Measurements from ENCODE around the gene C1orf87.

Gene C1orf87

DNA sequence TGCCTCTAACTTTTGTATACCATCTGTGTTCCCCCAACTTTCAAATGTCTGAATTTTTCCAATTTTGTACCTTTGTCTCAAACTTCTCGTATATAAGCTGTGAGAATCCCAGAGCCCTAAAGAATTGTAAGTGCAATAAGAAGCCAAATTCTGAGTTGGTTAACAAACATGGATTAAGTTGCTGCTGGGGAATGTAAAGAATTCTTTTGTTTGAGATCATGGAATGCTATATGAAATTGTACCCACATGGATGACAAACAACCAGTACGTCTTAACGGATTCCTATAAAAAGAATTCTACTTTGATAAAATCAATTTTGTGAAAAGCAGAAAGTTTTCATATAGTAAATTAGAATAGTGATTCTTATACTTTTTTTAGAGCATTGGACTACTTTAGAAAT is 74.6 kb downstream of the C1orf87 start:
- Histone ChIP-seq H3K4me2 (ENCODE audit: low read depth, low read length) (no peak overlapping the region), H3K79me2 (ENCODE audit: low read length) (no peaks in the 10 kb centered on the region), H3K9me3 (replicated peaks; ENCODE audit: insufficient read depth, low read length) (no peaks in the 10 kb centered on the region), H3K9me2 (replicated peaks; ENCODE audit: insufficient read depth, low read length) (no peaks in the 10 kb centered on the region), H4K20me1 (ENCODE audit: insufficient read depth, low read length) (no peaks in the 10 kb centered on the region), H3K9ac (ENCODE audit: low read length) (no peak overlapping the region), H3K36me3 (replicated peaks; ENCODE audit: insufficient read depth, low read length) (no peaks in the 10 kb centered on the region), H3K4me3 (ENCODE audit: low read length) (no peak overlapping the region), H2AFZ (ENCODE audit: low read length) (no peak overlapping the region), H3F3A (ENCODE audit: insufficient read depth, low read length) (no peaks in the 10 kb centered on the region), H3K27ac (ENCODE audit: low read length) (no peak overlapping the region), H3K27me3 (replicated peaks; ENCODE audit: insufficient read depth, low read length) (no peaks in the 10 kb centered on the region), H3K4me1 (ENCODE audit: low read length) (no peaks in the 10 kb centered on the region)
- TF ChIP-seq EZH2 (optimal IDR thresholded peaks at IDR 0.05; ENCODE audit: low read depth, low read length) (no peak), CTCF (IDR thresholded peaks at IDR 0.05; ENCODE audit: low read length) (no peak), EZH2phosphoT487 (IDR thresholded peaks at IDR 0.05; ENCODE audit: low read length) (no peak)
- DNase-seq: no peak

- Histone ChIP-seq H3K4me3 (ENCODE audit: low read length) (no peak overlapping the region), H3K27ac (ENCODE audit: low read length) (no peak overlapping the region), H3K9ac (ENCODE audit: low read length) (no peak overlapping the region), H3K9me2 (replicated peaks; ENCODE audit: insufficient read depth, low read length) (no peaks in the 10 kb centered on the region), H3K36me3 (replicated peaks; ENCODE audit: insufficient read depth, low read length) (no peaks in the 10 kb centered on the region), H3K9me3 (replicated peaks; ENCODE audit: insufficient read depth, low read length) (no peaks in the 10 kb centered on the region), H3K4me2 (ENCODE audit: low read depth, low read length) (no peak overlapping the region), H3K27me3 (replicated peaks; ENCODE audit: insufficient read depth, low read length) (no peaks in the 10 kb centered on the region), H3K4me1 (ENCODE audit: low read length) (no peaks in the 10 kb centered on the region), H3K79me2 (ENCODE audit: low read length) (no peaks in the 10 kb centered on the region), H3F3A (ENCODE audit: insufficient read depth, low read length) (no peaks in the 10 kb centered on the region), H2AFZ (ENCODE audit: low read length) (no peak overlapping the region), H4K20me1 (ENCODE audit: insufficient read depth, low read length) (no peaks in the 10 kb centered on the region)
- no peak for DNase-seq
- TF ChIP-seq EZH2phosphoT487 (IDR thresholded peaks at IDR 0.05; ENCODE audit: low read length): no peak
Measured at GRCh38 chr1:59997479-59998115, 76.0 kb downstream of the C1orf87 start.

DNA sequence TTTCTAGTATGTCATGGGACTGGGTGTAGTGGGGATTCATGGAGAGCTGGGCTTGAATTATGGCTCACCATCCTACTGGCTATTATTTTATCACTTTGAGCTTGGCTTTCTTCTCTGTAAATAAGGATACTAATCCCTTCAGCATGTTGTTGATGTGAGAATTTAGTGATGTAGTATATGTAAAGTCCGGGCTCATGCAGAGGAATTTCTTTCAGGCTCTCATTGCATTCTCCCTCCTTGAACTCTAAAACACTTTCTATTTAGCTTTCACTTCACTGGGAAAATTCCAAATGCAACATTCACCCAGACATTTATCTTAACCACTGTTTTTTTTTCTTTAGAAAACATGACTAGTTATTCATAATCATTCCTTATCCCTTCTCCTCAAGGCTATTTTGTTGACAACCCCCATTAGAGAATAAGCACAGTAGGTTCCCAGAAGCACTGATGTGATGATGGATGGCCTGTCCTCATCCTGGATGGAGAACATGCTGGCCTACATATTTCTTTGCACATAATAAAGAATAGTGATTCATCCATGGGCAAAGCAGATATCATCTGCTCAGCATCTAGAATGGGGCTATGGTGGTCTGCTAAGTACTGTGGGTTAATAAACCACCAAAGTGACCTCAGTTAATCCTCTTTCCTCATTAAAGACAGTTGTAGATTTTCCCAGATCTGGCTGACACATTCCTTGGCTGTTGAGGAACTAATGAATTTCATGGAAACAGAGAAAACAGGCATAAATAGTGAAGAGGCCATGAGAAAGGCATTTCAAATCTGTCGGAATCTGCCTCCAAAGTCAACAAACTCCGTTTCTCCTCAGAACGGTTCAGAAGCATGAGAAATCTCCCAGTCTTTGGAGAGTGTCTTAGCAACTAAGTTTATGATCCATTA is 79.0 kb downstream of the C1orf87 start:
- H2AFZ ChIP-seq (ENCODE audit: low read length): no peak overlapping the region
- H3K9me3 ChIP-seq (replicated peaks; ENCODE audit: insufficient read depth, low read length): no peaks in the 10 kb centered on the region
- TF ChIP-seq CTCF (IDR thresholded peaks at IDR 0.05; ENCODE audit: low read length): no peak
- TF ChIP-seq EZH2 (optimal IDR thresholded peaks at IDR 0.05; ENCODE audit: low read depth, low read length): no peak
- no peak for TF ChIP-seq EZH2phosphoT487 (IDR thresholded peaks at IDR 0.05; ENCODE audit: low read length)
- no peaks in the 10 kb centered on the region for H3K9me2 ChIP-seq (replicated peaks; ENCODE audit: insufficient read depth, low read length)
- no peak overlapping the region for H3K4me2 ChIP-seq (ENCODE audit: low read depth, low read length)
- no peak overlapping the region for H3K27ac ChIP-seq (ENCODE audit: low read length)
- no peaks in the 10 kb centered on the region for H3K79me2 ChIP-seq (ENCODE audit: low read length)
- H3K4me1 ChIP-seq (ENCODE audit: low read length): no peaks in the 10 kb centered on the region
- no peak for DNase-seq
- H3F3A ChIP-seq (ENCODE audit: insufficient read depth, low read length): no peaks in the 10 kb centered on the region
- H3K36me3 ChIP-seq (replicated peaks; ENCODE audit: insufficient read depth, low read length): no peaks in the 10 kb centered on the region
- H3K27me3 ChIP-seq (replicated peaks; ENCODE audit: insufficient read depth, low read length): no peaks in the 10 kb centered on the region
- no peak overlapping the region for H3K9ac ChIP-seq (ENCODE audit: low read length)
- H3K4me3 ChIP-seq (ENCODE audit: low read length): no peak overlapping the region
- no peaks in the 10 kb centered on the region for H4K20me1 ChIP-seq (ENCODE audit: insufficient read depth, low read length)
